Activated CD8-positive, alpha-beta T cell treated with anti-CD3 and anti-CD28 coated beads, Interleukin-2, amount 10 ng/mL, durations not matched to agents 7 days and 5 days (primary cell): Measurements from ENCODE around the gene GCLC. TPM values are rescaled to one million over a fixed set of nuclear protein-coding genes. Genes with fewer than 3 reads are reported as not detected.
"Not testable (repeated sequence)": the region's sequence is repeated elsewhere in the genome, so short reads cannot be mapped to it uniquely, and the experiment has no call there.

Experiments
- ATAC-seq: fragments of 150-1000 bp; cut with Tn5 transposase; one replicate; pipeline ENCODE4 v1.10.0; 2021; ENCODE audit warnings: moderate library complexity
- CTCF ChIA-PET: fragments of 350-600 bp; sonication (Branson Sonifier 250); formaldehyde crosslinking; loops from one replicate; lab custom pipeline; 2021; ENCODE audit warnings: antibody characterized with exemption; lab: Charles Lee
- POLR2A ChIA-PET: fragments of 350-600 bp; sonication (Branson Sonifier 250); formaldehyde crosslinking; loops from one replicate; lab custom pipeline; 2021; ENCODE audit warnings: antibody characterized with exemption; lab: Charles Lee
- DNase-seq: peaks from one replicate; pipeline ENCODE4 v3.0.0-alpha.2; 2020
- H3K27ac Mint-ChIP-seq: one replicate; pipeline ENCODE4 v1.8.0; 2021; ENCODE audit warnings: mild to moderate bottlenecking, mixed read lengths
- H3K27me3 Mint-ChIP-seq: one replicate; pipeline ENCODE4 v1.8.0; 2021; ENCODE audit warnings: low read depth, mixed read lengths
- H3K36me3 Mint-ChIP-seq: one replicate; pipeline ENCODE4 v1.8.0; 2021; ENCODE audit warnings: low read depth, mixed read lengths
- H3K4me1 Mint-ChIP-seq: one replicate; pipeline ENCODE4 v1.8.0; 2021; ENCODE audit warnings: low read depth, mixed read lengths
- H3K4me3 Mint-ChIP-seq: one replicate; pipeline ENCODE4 v1.8.0; 2021; ENCODE audit warnings: mild to moderate bottlenecking, mixed read lengths
- H3K9me3 Mint-ChIP-seq: one replicate; pipeline ENCODE4 v1.8.0; 2022; ENCODE audit warnings: mixed read lengths; ENCODE audit not compliant: insufficient read depth
- total RNA-seq, 2 experiments: library from RNA; stranded (reverse); gene quantifications; one replicate each; pipeline ENCODE4 v1.2.3, GENCODE V29; 2021

The GCLC gene
- total RNA-seq, 2 experiments from 2014 or later, result 22.1 to 26.5 TPM

DNA sequence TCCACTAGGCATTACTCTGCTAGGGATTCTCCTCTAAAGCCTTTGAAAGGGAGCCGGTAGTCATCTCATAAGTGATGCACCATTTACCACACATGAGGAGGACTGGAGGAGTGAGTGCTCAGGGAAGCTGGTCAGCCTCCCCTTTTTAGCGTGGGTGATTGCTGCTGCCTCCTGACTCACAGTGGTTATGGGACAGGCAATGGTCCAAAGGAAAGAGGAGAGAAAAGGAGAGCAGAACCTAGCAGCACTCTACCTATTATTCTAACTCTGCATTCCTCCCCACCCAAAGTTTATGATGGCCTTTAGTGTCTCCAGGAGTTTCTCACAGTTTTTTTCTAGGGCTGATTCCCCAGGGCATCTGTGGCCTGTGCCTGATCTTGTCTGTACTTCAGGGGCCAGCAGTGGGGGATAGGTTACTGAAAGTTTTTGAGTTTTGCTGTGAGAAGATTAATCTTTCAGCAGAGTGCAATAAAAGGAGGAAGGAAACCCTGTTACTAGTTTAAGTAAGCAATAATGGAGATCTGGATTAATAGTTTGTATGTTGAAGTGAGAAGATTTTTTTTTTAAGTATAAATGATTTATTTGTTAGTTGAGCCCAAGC lies 36.4 kb upstream of the GCLC start:
- ATAC-seq, result no peak
- CTCF ChIA-PET, result no interaction called here

DNA sequence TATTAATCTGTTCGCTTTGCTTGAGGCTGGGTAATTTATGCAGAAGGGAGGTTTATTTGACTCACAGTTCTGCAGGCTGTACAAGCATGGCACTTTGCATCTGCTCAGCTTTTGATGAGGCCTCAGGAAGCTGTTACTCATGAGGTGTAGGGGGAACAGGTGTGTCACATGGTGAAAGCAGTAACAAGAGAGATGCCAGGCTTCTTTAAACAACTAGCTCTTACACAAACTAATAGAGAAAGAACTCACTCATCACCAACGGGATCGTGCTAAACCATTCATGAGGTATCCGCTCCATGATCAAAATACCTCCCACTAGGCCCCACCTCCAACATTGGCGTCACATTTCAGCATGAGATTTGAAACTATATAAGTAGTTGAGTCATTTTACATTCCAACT lies 34.4 kb upstream of the GCLC start:
- DNase-seq, result no peak

More for the DNA sequence above, 36.4 kb upstream of the GCLC start:
- Mint-ChIP-seq H3K27ac (no peak overlapping the region), H3K36me3 (no peaks in the 10 kb centered on the region), H3K4me3 (no peak overlapping the region), H3K27me3 (peaks cover 3% of the 10 kb centered on the region), H3K4me1 (no peaks in the 10 kb centered on the region), H3K9me3 (no peaks in the 10 kb centered on the region)
- POLR2A ChIA-PET, result no interaction called here
- DNase-seq, result no peak

DNA sequence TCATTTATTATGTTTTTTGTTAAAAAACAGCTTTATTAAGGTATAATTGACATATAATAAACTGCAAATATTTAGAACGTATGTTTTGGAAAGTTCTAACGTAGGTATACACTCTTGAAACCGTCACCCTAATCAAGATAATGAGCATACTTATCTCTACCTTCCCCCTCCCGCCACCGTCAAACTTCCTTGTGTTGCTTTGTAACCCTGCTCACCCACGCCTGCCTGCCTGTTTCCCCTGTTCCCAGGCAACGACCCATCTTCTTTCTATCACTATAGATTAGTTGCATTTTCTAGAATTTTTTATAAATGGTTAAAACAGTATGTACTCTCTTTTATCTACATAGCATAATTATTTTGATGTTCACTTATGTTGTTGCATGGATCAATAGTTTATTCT lies 33.5 kb upstream of the GCLC start:
- ATAC-seq (no peak), DNase-seq (no peak)
- H3K36me3 Mint-ChIP-seq, result no peaks in the 10 kb centered on the region
- H3K4me3 Mint-ChIP-seq, result no peak overlapping the region
- no peak overlapping the region for H3K27ac Mint-ChIP-seq
- ChIA-PET POLR2A (no interaction called here), CTCF (no interaction called here)
- peaks cover under 1% of the 10 kb centered on the region for H3K4me1 Mint-ChIP-seq
- H3K27me3 Mint-ChIP-seq, result no peaks in the 10 kb centered on the region
- no peaks in the 10 kb centered on the region for H3K9me3 Mint-ChIP-seq

More for the DNA sequence above, 34.4 kb upstream of the GCLC start:
- Mint-ChIP-seq H3K27ac (no peak overlapping the region), H3K27me3 (no peaks in the 10 kb centered on the region), H3K4me3 (no peak overlapping the region), H3K36me3 (no peaks in the 10 kb centered on the region), H3K9me3 (no peaks in the 10 kb centered on the region), H3K4me1 (no peaks in the 10 kb centered on the region)
- POLR2A ChIA-PET, result no interaction called here
- CTCF ChIA-PET, result no interaction called here
- ATAC-seq, result no peak

DNA sequence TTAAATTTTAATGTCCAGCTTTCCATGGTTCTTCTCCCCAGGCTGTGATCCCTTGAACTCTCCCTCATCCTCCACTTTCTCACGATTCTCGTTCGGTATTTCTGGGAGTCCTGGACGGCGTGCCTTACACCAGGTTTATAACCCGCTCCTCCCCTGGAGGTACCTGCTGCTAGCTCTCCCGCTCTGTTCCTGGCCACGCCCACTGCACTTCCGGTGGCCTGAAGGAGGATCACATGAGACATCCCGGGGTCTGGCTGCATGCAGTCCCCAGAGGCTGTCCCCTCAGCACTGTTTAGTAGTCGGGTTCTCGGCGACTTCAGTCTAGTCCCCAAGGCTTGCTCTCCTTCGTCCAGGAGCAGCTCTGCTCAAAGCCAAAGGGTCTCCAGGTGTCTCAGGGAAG lies 28.4 kb upstream of the GCLC start:
- ChIA-PET CTCF (no interaction called here), POLR2A (no interaction called here)
- Mint-ChIP-seq H3K9me3 (no peaks in the 10 kb centered on the region), H3K4me3 (no peak overlapping the region), H3K27me3 (peaks cover 2% of the 10 kb centered on the region), H3K36me3 (no peaks in the 10 kb centered on the region), H3K4me1 (peaks cover 3% of the 10 kb centered on the region), H3K27ac (no peak overlapping the region)
- no peak for ATAC-seq
- no peak for DNase-seq

DNA sequence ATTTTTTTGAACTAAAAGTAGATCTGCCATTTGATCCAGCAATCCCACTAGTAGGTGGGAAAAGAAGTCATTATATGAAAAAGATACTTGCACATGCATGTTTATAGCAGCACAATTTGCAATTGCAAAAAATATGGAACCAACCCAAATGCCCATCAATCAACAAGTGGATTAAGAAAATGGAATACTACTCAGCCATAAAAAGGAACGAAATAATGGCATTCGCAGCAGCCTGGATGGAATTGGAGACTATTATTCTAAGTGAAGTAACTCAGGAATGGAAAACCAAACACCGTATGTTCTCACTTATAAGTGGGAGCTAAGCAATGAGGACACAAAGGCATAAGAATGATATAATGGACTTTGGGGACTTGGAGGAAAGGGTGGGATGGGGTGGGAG lies 27.5 kb upstream of the GCLC start:
- H3K4me1 Mint-ChIP-seq, H3K27ac Mint-ChIP-seq, H3K36me3 Mint-ChIP-seq, ATAC-seq, H3K4me3 Mint-ChIP-seq, DNase-seq, H3K27me3 Mint-ChIP-seq, H3K9me3 Mint-ChIP-seq, CTCF ChIA-PET, POLR2A ChIA-PET: not testable (repeated sequence)

DNA sequence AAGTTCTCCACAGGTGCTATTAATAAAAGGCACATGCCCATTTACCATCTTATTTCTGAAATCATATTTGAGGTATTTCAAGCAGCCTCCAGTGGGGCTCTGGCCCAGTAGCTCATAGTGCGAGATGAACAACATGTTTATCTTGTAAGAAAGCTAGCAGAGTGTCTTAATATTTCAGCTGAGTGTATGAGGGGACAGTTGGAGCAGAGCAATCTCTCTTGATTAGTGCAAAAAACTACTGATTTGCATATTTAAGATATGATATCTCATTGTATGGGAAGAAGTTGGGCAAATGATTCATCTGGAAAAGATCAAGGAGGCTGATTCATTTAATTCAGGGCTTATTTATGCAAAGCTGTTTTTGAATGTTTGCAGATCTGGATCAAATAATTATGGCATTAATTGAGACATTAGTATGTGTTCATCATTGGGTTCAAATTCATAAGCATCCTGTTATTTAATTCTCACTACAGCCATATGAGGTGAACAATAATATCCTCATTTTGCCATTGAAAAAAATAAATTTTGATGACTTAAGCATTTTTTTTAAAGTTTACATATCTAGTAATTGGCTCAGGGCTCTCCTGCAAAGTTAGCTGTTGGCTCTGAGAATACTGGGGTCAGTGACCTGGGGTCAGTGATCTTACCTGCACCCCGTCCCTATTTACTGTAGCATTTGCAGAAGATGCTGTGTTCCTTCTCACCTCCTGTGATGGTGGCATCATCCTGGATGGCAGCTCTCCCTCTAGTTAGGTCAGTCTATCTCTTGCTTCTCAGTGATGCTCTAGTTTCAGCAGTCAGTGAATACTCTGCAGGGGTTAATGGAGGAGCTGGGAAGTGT lies 24.1 kb upstream of the GCLC start:
- DNase-seq (no peak), ATAC-seq (no peak)
- CTCF ChIA-PET, result interaction anchor here (0.6 to 1.6 kb wide), 3 partner anchors 11 to 388 kb away, joined by 3 to 6 read pairs (median 3); no protein-coding TSS in a partner anchor
- POLR2A ChIA-PET, result no interaction called here
- no peaks in the 10 kb centered on the region for H3K9me3 Mint-ChIP-seq
- H3K27me3 Mint-ChIP-seq, result peaks cover 13% of the 10 kb centered on the region
- peaks cover 3% of the 10 kb centered on the region for H3K4me1 Mint-ChIP-seq
- no peak overlapping the region for H3K27ac Mint-ChIP-seq
- H3K36me3 Mint-ChIP-seq, result no peaks in the 10 kb centered on the region
- H3K4me3 Mint-ChIP-seq, result no peak overlapping the region

DNA sequence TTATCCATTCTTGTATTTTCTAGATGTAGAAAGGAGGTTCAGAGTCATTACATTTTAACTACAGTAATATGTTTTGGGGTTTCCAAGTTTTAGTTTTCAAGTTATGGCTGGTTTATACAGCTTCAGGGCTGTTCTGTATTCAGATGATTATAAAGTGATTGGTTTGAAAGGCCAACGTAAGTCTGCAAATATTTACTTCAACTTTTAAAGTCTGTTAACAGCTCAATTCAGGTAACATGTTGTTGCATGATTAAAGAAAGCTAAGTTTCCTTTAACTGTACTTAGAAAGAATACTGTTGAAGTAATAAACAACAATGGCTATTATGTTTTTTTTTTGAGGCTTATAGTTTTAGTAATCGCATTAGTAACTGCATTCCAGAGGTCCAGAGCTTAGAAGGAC lies 22.8 kb upstream of the GCLC start:
- CTCF ChIA-PET, result no interaction called here

DNA sequence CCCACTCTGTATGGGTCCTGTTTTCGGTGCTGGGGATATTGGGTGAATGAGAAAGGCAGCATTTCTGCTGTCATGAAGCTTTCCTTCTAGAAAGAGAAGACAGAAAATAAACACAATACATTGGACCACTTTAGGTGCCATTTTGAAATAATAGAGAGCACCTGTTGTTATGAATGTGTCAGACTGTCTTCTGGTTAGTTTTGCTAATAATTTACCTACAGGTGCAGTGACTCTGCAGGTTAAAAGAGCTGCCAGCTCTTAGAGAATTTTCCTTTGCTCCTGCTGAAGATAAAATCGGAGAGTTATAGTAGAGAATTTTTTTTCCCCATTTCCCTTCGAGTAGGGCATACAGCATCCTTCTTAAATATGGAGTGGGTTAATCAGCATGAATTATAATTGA lies 21.9 kb upstream of the GCLC start:
- H3K4me1 Mint-ChIP-seq, result no peaks in the 10 kb centered on the region
- H3K36me3 Mint-ChIP-seq, result no peaks in the 10 kb centered on the region
- POLR2A ChIA-PET, result no interaction called here
- H3K27me3 Mint-ChIP-seq, result peaks cover 15% of the 10 kb centered on the region
- ATAC-seq, result no peak
- CTCF ChIA-PET, result no interaction called here
- no peak for DNase-seq
- no peak overlapping the region for H3K27ac Mint-ChIP-seq
- no peak overlapping the region for H3K4me3 Mint-ChIP-seq
- no peaks in the 10 kb centered on the region for H3K9me3 Mint-ChIP-seq

More for the DNA sequence above, 22.8 kb upstream of the GCLC start:
- ATAC-seq (no peak), DNase-seq (no peak)
- Mint-ChIP-seq H3K36me3 (no peaks in the 10 kb centered on the region), H3K4me1 (no peaks in the 10 kb centered on the region), H3K9me3 (no peaks in the 10 kb centered on the region), H3K27me3 (peaks cover 13% of the 10 kb centered on the region), H3K27ac (no peak overlapping the region), H3K4me3 (no peak overlapping the region)
- POLR2A ChIA-PET, result no interaction called here

DNA sequence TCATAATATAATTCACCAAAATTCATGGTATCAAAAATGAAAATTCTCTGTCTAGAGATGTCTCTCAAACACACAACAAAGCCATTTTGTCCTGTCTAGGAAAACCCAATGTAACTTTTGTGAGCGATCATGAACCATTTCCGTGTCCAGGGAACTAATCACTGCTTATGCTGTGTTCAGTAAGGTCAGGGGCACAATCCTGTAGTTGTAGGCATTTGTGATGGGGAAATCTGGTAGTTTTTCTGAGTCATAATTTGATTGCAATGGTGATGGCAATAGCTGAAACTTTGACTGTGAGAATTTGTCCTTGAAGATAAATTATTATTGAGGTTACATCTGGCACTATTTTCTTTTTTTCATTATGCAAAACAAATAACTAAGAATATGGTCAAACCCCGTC lies 21.0 kb upstream of the GCLC start:
- H3K4me3 Mint-ChIP-seq, result no peak overlapping the region
- no peak overlapping the region for H3K27ac Mint-ChIP-seq
- DNase-seq (no peak), ATAC-seq (no peak)
- H3K9me3 Mint-ChIP-seq, result peaks cover 5% of the 10 kb centered on the region
- ChIA-PET POLR2A (no interaction called here), CTCF (no interaction called here)
- no peaks in the 10 kb centered on the region for H3K36me3 Mint-ChIP-seq
- peaks cover 15% of the 10 kb centered on the region for H3K27me3 Mint-ChIP-seq
- no peaks in the 10 kb centered on the region for H3K4me1 Mint-ChIP-seq

DNA sequence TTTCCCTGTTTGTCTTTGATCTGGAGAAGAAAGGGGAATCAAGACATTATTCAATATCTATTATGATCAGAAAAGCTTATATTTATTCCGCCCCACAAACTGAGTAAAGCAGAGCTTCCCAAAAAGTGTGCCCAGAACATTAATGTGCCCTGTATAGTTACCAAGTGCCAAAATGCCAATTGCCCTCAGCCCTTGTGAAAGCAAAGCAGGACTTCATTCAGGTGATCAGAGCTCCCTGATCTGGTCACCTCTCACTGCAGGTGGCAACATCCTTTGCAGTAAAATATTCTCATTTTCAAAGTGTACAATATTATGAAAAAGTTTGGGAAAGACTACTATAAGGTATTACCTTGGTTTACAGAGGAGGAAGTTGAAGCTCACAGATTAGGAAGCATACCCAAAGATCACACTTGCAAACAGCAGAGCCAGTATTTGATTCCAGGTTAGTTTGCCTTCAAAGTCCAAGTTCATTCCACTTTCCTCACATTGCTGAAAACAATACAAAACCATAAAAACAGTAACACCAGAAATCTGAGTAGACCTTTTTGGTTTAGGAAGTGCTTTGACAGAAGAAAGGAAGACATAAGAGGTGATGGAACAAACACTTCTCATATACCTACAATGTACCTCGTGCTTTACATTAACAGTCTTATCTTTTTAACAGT lies 19.6 kb upstream of the GCLC start:
- POLR2A ChIA-PET, result no interaction called here
- DNase-seq (no peak), ATAC-seq (no peak)
- Mint-ChIP-seq H3K36me3 (peaks cover 1% of the 10 kb centered on the region), H3K4me1 (no peaks in the 10 kb centered on the region), H3K4me3 (no peak overlapping the region), H3K27ac (no peak overlapping the region), H3K9me3 (peaks cover 14% of the 10 kb centered on the region), H3K27me3 (peaks cover 13% of the 10 kb centered on the region)
- CTCF ChIA-PET, result interaction anchor here (0.8 to 1.1 kb wide), 2 partner anchors 19 to 83 kb away, joined by 3 read pairs; partner anchors contain the start of gene GCLC

DNA sequence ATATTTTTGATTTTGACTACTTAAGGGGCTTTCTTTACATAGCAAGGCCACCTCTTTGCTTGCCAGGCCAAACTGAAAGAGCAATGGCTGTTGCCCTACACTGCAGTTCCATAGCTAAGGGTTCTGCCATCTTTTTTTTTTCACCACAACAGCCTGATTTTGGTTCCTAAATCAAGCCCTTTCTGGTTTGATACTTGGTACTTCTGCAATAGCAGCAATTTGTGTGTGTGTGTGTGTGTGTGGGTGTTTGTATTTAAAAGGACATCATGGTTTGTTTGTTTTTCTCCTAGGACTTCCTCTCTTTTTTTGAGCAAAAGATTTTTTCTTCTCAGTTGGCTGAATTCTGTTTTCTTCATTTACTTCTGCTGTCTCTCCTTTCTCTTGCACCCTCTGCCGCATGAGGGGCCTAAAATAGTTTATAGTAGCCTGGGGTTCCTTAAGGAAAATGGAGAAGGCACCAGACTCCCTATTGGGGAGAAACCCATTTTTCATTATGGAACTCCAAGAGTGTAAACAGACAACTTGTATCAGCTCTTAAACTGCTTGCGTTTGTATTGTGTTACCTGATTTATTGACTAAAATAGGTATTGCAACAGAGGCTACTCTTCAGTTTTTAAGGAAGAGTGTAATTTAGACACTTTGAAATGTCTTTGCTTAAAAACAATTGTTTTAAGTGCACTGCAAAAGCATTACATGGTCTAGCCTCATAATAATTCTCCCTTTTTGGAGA lies 12.2 kb upstream of the GCLC start:
- H3K36me3 Mint-ChIP-seq, result peaks cover 1% of the 10 kb centered on the region
- ChIA-PET CTCF (interaction anchor here (1.6 kb wide), 1 partner anchor 95 kb away, joined by 4 read pairs; no protein-coding TSS in a partner anchor), POLR2A (no interaction called here)
- no peak for DNase-seq
- H3K27me3 Mint-ChIP-seq, result no peaks in the 10 kb centered on the region
- H3K4me1 Mint-ChIP-seq, result no peaks in the 10 kb centered on the region
- no peak overlapping the region for H3K4me3 Mint-ChIP-seq
- no peak for ATAC-seq
- no peak overlapping the region for H3K27ac Mint-ChIP-seq
- peaks cover 15% of the 10 kb centered on the region for H3K9me3 Mint-ChIP-seq
